ENCODE measurements around the gene BID. TPM values are rescaled to one million over a fixed set of nuclear protein-coding genes. Genes with fewer than 3 reads are reported as not detected.

The BID gene
- total RNA-seq, 4 donors from 2014 or later: 4.6 to 18.3 (median 14.9) TPM

DNA sequence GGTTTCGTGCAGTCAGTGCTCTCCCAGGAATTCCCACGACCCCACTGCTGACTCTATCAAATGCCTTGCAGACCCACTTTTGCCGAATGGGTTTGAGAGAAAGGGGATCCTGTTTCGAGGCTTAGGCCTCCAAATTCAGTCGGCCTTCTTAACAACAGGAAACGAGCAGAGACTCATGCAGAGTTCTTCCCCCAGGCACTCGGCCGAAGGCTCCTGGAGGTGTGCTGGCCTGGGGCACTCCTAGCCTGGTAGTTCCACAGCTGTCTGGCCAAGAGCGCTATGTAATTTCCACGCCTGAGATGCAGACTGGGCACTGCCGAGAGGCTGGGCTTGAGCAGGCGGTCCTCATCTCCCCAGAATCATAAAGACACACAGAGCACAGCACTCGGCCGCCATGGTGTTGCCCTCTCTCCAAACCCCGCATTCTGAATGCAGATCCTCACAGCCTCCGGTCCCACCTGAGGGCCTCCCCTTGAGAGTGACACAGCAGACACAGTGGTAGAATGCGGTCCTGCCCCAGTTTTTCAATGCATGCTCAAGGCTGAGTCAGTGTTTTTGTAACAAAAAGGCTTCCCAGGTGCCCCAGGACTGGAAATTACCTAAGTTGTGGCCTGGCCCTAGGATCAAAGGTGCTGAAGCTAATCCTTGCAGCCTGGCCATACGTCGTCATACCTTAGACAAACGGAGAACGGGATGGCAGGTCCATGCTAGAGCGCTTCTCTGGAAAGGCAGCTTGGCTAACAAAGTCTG lies 30.2 kb upstream of the BID start:
- WGBS, 2 donors: 92 to 93% methylated on average over 17 to 19 of the region's 22 CpGs
- TF ChIP-seq POLR2A (IDR thresholded peaks at IDR 0.05): no peak
- TF ChIP-seq, protein P1, sequence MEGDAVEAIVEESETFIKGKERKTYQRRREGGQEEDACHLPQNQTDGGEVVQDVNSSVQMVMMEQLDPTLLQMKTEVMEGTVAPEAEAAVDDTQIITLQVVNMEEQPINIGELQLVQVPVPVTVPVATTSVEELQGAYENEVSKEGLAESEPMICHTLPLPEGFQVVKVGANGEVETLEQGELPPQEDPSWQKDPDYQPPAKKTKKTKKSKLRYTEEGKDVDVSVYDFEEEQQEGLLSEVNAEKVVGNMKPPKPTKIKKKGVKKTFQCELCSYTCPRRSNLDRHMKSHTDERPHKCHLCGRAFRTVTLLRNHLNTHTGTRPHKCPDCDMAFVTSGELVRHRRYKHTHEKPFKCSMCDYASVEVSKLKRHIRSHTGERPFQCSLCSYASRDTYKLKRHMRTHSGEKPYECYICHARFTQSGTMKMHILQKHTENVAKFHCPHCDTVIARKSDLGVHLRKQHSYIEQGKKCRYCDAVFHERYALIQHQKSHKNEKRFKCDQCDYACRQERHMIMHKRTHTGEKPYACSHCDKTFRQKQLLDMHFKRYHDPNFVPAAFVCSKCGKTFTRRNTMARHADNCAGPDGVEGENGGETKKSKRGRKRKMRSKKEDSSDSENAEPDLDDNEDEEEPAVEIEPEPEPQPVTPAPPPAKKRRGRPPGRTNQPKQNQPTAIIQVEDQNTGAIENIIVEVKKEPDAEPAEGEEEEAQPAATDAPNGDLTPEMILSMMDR (IDR thresholded peaks at IDR 0.05): no peak
- H3K4me1 ChIP-seq: no peaks in the 10 kb centered on the region
- H3K36me3 ChIP-seq: peaks cover 15 to 25% of the 10 kb centered on the region in 2 donors
- no peaks in the 10 kb centered on the region for H3K9me3 ChIP-seq
- intact Hi-C loops (cut with DNase I): no loop called here
- H3K27me3 ChIP-seq: no peaks in the 10 kb centered on the region
- DNase-seq: no peak
- no peak overlapping the region for H3K27ac ChIP-seq
- no peak overlapping the region for H3K4me3 ChIP-seq (replicated peaks in 1 of 3)

DNA sequence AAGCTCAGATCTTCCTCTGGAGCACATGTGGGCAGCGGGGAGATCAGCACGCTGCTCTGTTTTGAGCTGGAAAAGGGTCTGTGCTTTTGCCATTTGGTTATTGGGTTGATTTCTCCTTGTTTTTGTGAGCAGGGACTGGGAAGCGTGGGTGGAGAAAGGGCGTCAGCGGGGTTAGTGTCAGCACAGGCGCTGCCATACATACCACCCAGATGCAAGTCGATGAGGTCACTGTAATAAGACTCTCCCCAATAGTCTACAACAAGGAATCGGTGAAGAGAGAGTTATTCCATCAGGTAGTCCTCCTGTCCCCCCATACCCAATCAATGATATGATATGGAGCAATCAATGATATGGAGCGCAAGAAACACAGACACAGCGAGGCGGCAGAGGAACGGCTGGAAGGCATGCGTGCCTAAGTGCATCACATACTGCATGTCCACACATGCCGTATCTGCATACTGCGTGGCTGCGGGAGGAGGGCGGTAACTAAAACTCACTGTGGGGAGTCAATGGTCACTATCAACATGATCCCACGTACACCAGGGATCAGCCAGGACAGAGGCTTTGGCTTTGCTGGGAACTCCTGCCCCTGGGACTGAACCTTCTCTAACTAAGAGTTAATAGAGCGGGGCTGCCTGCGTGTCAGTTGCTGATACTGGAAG lies 29.5 kb upstream of the BID start:
- no peak for DNase-seq
- no peaks in the 10 kb centered on the region for H3K9me3 ChIP-seq
- peaks cover 15 to 22% of the 10 kb centered on the region in 2 donors for H3K36me3 ChIP-seq
- H3K4me3 ChIP-seq (replicated peaks in 1 of 3): no peak overlapping the region
- 94 to 96% methylated on average over 20 of the region's 20 CpGs for WGBS, 2 donors
- TF ChIP-seq POLR2A (IDR thresholded peaks at IDR 0.05): no peak
- TF ChIP-seq, protein P1 (IDR thresholded peaks at IDR 0.05): no peak
- H3K27me3 ChIP-seq: no peaks in the 10 kb centered on the region
- H3K27ac ChIP-seq: no peak overlapping the region
- H3K4me1 ChIP-seq: no peaks in the 10 kb centered on the region
- intact Hi-C loops (cut with DNase I): no loop called here

DNA sequence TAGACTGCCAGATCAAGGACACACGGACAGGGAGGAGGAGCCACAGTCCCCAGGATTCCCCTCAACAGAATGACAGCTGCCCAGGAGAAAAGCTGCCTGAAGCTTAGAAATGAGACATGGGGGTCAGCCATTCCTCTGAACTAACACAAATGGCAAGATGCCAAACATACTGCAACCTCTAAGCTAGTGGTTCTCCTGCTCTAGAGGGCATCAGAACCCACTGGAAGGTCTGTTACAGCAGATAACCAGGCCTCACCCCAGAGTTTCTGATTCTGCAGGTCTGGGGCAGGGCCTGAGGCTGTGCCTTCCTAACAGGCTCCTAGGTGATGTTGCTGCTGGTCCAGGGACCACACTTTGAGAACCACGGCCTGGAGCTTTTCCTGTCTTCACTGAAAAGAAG lies 28.6 kb upstream of the BID start:
- peaks cover 11 to 13% of the 10 kb centered on the region in 2 donors for H3K36me3 ChIP-seq
- no peaks in the 10 kb centered on the region for H3K4me1 ChIP-seq
- H3K27ac ChIP-seq: no peak overlapping the region
- intact Hi-C loops (cut with DNase I): no loop called here
- DNase-seq: no peak
- no peak overlapping the region for H3K4me3 ChIP-seq (replicated peaks in 1 of 3)
- no peaks in the 10 kb centered on the region for H3K27me3 ChIP-seq
- H3K9me3 ChIP-seq: no peaks in the 10 kb centered on the region
- 94 to 98% methylated on average over 2 of the region's 2 CpGs for WGBS, 2 donors
- TF ChIP-seq, protein P1 (IDR thresholded peaks at IDR 0.05): no peak
- TF ChIP-seq POLR2A (IDR thresholded peaks at IDR 0.05): no peak

DNA sequence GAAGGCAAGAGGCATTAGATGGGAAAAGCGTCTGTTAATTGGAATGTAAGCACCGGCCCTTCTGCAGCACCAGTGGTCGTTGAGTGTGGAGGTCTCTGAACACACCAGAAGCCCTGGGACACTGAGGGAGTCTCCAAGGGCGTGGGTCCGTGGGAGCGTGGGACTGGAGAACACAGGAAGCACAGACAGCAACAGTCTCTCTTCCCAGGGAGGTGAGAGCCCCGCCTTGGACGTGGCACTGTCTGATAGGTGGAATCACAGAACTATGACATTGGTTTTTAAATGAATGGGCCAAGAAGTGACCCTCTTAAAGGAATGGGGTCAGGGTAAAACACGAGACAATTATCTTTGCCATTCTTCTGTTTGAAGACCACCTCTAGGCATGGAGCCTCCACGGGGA lies 28.1 kb upstream of the BID start:
- Histone ChIP-seq H3K27me3 (no peaks in the 10 kb centered on the region), H3K36me3 (peaks cover 9 to 10% of the 10 kb centered on the region in 2 donors), H3K4me1 (no peaks in the 10 kb centered on the region), H3K27ac (no peak overlapping the region), H3K9me3 (no peaks in the 10 kb centered on the region), H3K4me3 (replicated peaks in 1 of 3) (no peak overlapping the region)
- intact Hi-C loops (cut with DNase I): no loop called here
- TF ChIP-seq POLR2A (IDR thresholded peaks at IDR 0.05): no peak
- TF ChIP-seq, protein P1 (IDR thresholded peaks at IDR 0.05): no peak
- 86 to 92% methylated on average over 10 of the region's 10 CpGs for WGBS, 2 donors
- no peak for DNase-seq
